PFSK-1 (cell line): Measurements from ENCODE around the gene SPATA33.

ENCODE experiments used
- FOXP2 ChIP-seq: optimal IDR thresholded peaks from 2 replicates; pipeline ENCODE3; 2011; ENCODE audit warnings: borderline replicate concordance, control low read depth, inconsistent platforms; ENCODE audit not compliant: insufficient read depth; ENCODE audit errors: extremely low read length, extremely low read depth
- POLR2AphosphoS5 ChIP-seq: IDR thresholded peaks from 2 replicates; pipeline ENCODE4 v1.6.1; 2012; ENCODE audit warnings: low read depth, mild to moderate bottlenecking, control low read depth, low read length, moderate library complexity
- REST ChIP-seq, 2 experiments: IDR thresholded peaks; 2 replicates each; pipeline versions ENCODE4 v1.6.1 to v1.8.0; 2011 to 2012; ENCODE audit warnings: low read depth in 2 of 2, low read length in 2 of 2, control low read depth in 1 of 2, inconsistent platforms in 1 of 2, mild to moderate bottlenecking in 1 of 2, moderate library complexity in 1 of 2; ENCODE audit not compliant: insufficient read depth in 1 of 2
- SIN3A ChIP-seq: IDR thresholded peaks from 2 replicates; pipeline ENCODE4 v1.6.1; 2012; ENCODE audit warnings: mild to moderate bottlenecking, low read length, moderate library complexity, borderline replicate concordance; ENCODE audit not compliant: insufficient read depth
- TAF1 ChIP-seq: IDR thresholded peaks from 2 replicates; pipeline ENCODE4 v1.6.1; 2012; ENCODE audit warnings: low read length, control low read depth, borderline replicate concordance; ENCODE audit not compliant: insufficient read depth

- TF ChIP-seq TAF1 (no peak), SIN3A (no peak), REST (IDR thresholded peaks at IDR 0.05; ENCODE audit: insufficient read depth in 1 of 2, low read depth in 2 of 2, low read length in 2 of 2) (no peak), POLR2AphosphoS5 (no peak), FOXP2 (no peak)
Measured at GRCh38 chr16:89661215-89661614, 3.6 kb downstream of the SPATA33 start.
